Measurements from ENCODE around the gene NBDY.

- TF ChIP-seq CTCF (conservative IDR thresholded peaks at IDR 0.05; ENCODE audit: low read depth, low read length) (no peak), EZH2 (IDR thresholded peaks at IDR 0.05; ENCODE audit: borderline replicate concordance, low read depth, low read length, poor library complexity, severe bottlenecking) (no peak)
These were observed 73.4 kb downstream of the NBDY start for GRCh38 chrX:56802428-56802827.

Data from A673 (cell line).